Skeletal muscle satellite cell (primary cell): ENCODE measurements around the gene NXT1.

Source experiments
- H3K27me3 ChIP-seq: 2 replicates; pipeline ENCODE4 v1.7.0; 2013; ENCODE audit warnings: low read length; ENCODE audit not compliant: control insufficient read depth, insufficient read depth
- H3K36me3 ChIP-seq: 2 replicates; pipeline ENCODE4 v1.7.0; 2013; ENCODE audit warnings: mild to moderate bottlenecking, control low read depth, low read length; ENCODE audit not compliant: insufficient read depth
- H3K4me1 ChIP-seq: 2 replicates; pipeline ENCODE4 v1.7.0; 2013; ENCODE audit warnings: low read length; ENCODE audit not compliant: control insufficient read depth, insufficient read depth
- H3K4me2 ChIP-seq: 2 replicates; pipeline ENCODE4 v1.7.0; 2013; ENCODE audit warnings: mild to moderate bottlenecking, low read length
- H3K4me3 ChIP-seq: 2 replicates; pipeline ENCODE4 v1.7.0; 2013; ENCODE audit warnings: low read length
- H3K9ac ChIP-seq: 2 replicates; pipeline ENCODE4 v1.7.0; 2013; ENCODE audit warnings: mild to moderate bottlenecking, low read depth, low read length, moderate library complexity
- H3K9me3 ChIP-seq: replicated peaks from 2 replicates; pipeline ENCODE4 v1.7.0; 2013; ENCODE audit warnings: mild to moderate bottlenecking, control low read depth, low read length

The NXT1 gene

DNA sequence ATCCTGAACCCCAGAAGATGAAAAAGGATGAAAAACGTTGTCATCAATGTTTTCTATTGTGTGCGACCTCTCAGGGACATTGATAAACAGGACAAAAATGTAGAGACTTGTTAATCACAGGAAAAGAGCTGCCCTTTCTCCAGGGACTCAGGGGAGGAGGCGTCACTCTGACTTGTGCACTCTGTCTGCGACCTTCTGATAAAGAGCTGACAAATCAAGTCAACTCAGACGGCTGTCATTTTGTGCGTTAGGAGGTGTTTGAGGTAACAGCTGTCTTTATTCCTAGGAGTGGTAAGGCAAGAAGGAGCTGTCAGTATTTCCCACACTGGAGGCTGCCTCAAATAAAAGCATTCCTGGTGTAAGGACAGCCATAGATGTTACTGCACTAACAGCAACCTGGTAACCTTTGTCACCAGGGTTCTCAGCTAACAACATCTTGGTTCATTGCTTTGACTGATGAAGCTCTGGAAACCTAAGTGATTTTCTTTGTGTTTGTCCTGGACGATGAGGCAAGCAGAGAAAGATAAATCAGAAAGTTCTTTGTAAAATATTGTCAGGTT lies 38.6 kb upstream of the NXT1 start:
- H3K36me3 ChIP-seq, result no peaks in the 10 kb centered on the region
- H3K27me3 ChIP-seq, result peaks cover 36% of the 10 kb centered on the region
- H3K9me3 ChIP-seq, result no peaks in the 10 kb centered on the region
- no peak overlapping the region for H3K9ac ChIP-seq
- H3K4me2 ChIP-seq, result no peak overlapping the region
- no peak overlapping the region for H3K4me3 ChIP-seq
- no peaks in the 10 kb centered on the region for H3K4me1 ChIP-seq

DNA sequence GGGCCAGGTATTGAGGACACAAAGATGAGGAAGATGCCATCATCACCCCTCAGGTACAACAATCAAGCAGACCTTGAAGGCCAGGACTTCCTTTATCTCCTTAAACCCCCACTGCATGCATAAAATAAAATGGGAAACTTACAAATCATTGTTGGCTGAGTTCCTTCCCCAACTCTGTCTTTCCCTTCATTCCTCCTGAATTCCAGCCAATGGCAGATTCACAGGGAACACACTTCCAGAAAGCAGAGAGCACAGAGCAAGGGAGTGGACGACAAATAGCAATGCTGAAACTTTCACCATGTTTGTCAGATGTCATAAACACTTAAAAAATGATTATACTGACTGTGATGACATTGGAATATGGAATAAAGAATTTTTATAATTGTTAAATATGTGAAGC lies 37.3 kb upstream of the NXT1 start:
- no peaks in the 10 kb centered on the region for H3K36me3 ChIP-seq
- peaks cover 36% of the 10 kb centered on the region for H3K27me3 ChIP-seq
- H3K4me1 ChIP-seq, result no peaks in the 10 kb centered on the region
- H3K9me3 ChIP-seq, result no peaks in the 10 kb centered on the region
- no peak overlapping the region for H3K4me2 ChIP-seq
- no peak overlapping the region for H3K4me3 ChIP-seq
- no peak overlapping the region for H3K9ac ChIP-seq

DNA sequence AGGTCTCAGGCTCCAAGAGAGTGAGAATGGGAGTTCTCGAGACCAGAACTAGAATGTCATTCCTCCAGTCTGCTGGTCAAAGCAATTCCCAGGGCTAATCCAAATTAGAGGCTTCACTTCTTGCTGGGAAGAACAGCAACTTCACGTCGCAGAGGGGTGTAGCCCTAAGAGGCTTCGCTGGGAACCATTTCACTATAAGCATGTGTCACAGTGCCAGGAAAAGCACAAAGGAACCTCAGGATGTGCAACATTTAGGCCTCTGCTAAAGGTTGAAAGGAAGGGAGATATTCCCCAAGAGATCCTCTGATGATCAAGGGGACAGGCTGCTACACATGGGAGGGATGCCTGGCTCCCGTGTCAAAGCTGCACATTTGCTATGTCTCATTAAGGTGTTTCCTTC lies 35.9 kb upstream of the NXT1 start:
- H3K4me3 ChIP-seq, result no peak overlapping the region
- H3K36me3 ChIP-seq, result no peaks in the 10 kb centered on the region
- no peak overlapping the region for H3K9ac ChIP-seq
- peaks cover 40% of the 10 kb centered on the region for H3K27me3 ChIP-seq
- H3K4me1 ChIP-seq, result no peaks in the 10 kb centered on the region
- H3K9me3 ChIP-seq, result no peaks in the 10 kb centered on the region
- H3K4me2 ChIP-seq, result no peak overlapping the region

DNA sequence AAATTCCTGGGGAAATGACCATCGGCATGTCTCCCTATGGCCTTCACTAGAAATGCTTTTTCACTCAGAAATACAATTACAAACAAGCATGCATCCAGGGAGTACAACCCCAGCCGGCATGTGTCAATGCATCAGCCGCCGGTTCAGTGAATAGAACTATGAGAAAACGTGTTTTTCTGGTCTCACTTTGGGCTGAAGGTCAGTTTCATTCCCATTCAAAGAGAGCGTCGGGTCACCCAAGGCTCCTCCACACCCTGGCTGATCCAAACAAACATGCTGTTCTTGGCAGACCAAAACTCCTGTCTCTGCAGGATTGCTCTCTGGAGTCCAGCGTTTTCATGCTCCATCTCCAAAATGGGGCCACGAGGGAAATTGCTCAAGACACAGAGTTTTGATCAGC lies 35.5 kb upstream of the NXT1 start:
- Histone ChIP-seq H3K4me3 (no peak overlapping the region), H3K4me1 (no peaks in the 10 kb centered on the region), H3K36me3 (no peaks in the 10 kb centered on the region), H3K9ac (no peak overlapping the region), H3K4me2 (no peak overlapping the region), H3K27me3 (peaks cover 39% of the 10 kb centered on the region), H3K9me3 (no peaks in the 10 kb centered on the region)

- Histone ChIP-seq H3K9ac (no peak overlapping the region), H3K27me3 (peaks cover 37% of the 10 kb centered on the region), H3K9me3 (no peaks in the 10 kb centered on the region), H3K4me1 (no peaks in the 10 kb centered on the region), H3K4me3 (no peak overlapping the region), H3K4me2 (no peak overlapping the region), H3K36me3 (no peaks in the 10 kb centered on the region)
Measured at GRCh38 chr20:23316626-23317025, 34.0 kb upstream of the NXT1 start.

DNA sequence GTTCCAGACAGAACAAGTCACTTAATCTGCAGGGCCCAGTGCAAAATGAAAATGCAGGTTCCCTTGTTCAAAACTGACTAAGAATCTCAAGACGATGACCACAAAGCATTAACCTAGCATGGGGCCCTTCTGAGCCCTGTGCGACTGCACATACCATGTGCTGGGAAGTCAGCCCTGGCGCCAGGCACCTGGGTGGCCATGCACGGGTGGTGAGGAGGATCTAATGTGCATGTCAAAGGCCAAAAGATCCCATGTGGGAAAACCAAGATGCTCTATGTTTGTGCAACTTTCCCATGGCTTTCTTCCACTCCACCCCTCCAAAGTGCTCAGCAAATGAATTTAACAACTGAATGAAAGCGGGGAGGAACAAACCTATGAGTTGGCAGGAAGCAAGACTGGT lies 33.5 kb upstream of the NXT1 start:
- H3K4me2 ChIP-seq, result no peak overlapping the region
- no peaks in the 10 kb centered on the region for H3K4me1 ChIP-seq
- no peaks in the 10 kb centered on the region for H3K9me3 ChIP-seq
- H3K36me3 ChIP-seq, result no peaks in the 10 kb centered on the region
- no peak overlapping the region for H3K4me3 ChIP-seq
- peaks cover 35% of the 10 kb centered on the region for H3K27me3 ChIP-seq
- H3K9ac ChIP-seq, result no peak overlapping the region

DNA sequence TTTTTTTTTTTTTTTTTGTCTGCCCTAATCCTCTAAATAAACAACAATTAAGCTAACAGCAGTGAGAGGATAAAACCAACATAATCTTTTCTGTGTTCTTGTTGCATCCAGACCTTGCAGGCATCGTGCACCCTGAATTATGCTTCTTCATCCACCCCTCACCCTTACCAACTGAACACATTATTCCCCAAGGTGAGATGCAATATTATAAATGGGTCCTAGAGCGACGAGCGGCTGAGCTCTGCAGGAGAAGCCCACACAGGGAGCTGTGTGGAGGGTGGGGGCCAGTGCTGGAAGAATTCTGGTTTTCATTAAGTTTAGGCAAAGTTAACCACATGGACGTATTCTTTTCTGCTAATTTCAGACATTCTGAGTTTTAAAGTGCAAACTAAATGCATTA lies 32.2 kb upstream of the NXT1 start:
- H3K9ac ChIP-seq, result no peak overlapping the region
- H3K36me3 ChIP-seq, result no peaks in the 10 kb centered on the region
- no peaks in the 10 kb centered on the region for H3K9me3 ChIP-seq
- H3K4me1 ChIP-seq, result no peaks in the 10 kb centered on the region
- H3K27me3 ChIP-seq, result peaks cover 28% of the 10 kb centered on the region
- H3K4me3 ChIP-seq, result no peak overlapping the region
- H3K4me2 ChIP-seq, result no peak overlapping the region

DNA sequence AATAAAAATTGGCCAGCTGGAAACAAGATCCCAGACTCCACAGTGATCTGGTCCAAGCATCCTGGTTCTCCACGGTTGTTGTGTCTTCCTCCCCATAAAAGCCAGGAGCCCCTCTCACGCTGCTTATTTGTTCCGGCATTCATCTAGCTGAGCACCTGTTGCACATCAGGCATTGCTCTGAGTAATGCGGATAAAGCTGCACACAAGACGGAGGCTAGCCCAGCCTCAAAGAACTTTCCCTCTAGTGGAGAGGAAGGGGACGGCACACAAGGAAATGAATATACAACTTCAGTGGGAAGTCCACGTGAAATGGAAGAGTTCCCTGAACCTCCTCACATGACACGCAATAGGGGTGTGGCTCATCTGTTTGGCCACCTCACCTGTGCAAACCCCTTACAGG lies 30.3 kb upstream of the NXT1 start:
- Histone ChIP-seq H3K9ac (no peak overlapping the region), H3K9me3 (no peaks in the 10 kb centered on the region), H3K4me1 (no peaks in the 10 kb centered on the region), H3K4me3 (no peak overlapping the region), H3K36me3 (no peaks in the 10 kb centered on the region), H3K4me2 (no peak overlapping the region), H3K27me3 (peaks cover 27% of the 10 kb centered on the region)

- Histone ChIP-seq H3K36me3 (no peaks in the 10 kb centered on the region), H3K4me1 (no peaks in the 10 kb centered on the region), H3K4me2 (no peak overlapping the region), H3K9me3 (no peaks in the 10 kb centered on the region), H3K27me3 (peaks cover 6% of the 10 kb centered on the region), H3K4me3 (no peak overlapping the region), H3K9ac (no peak overlapping the region)
Measured at GRCh38 chr20:23325107-23325506, 25.5 kb upstream of the NXT1 start.

- no peaks in the 10 kb centered on the region for H3K36me3 ChIP-seq
- H3K4me3 ChIP-seq, result no peak overlapping the region
- H3K4me2 ChIP-seq, result no peak overlapping the region
- peaks cover 6% of the 10 kb centered on the region for H3K27me3 ChIP-seq
- H3K4me1 ChIP-seq, result no peaks in the 10 kb centered on the region
- H3K9ac ChIP-seq, result no peak overlapping the region
- H3K9me3 ChIP-seq, result no peaks in the 10 kb centered on the region
Measured at GRCh38 chr20:23326774-23327173, 23.8 kb upstream of the NXT1 start.

DNA sequence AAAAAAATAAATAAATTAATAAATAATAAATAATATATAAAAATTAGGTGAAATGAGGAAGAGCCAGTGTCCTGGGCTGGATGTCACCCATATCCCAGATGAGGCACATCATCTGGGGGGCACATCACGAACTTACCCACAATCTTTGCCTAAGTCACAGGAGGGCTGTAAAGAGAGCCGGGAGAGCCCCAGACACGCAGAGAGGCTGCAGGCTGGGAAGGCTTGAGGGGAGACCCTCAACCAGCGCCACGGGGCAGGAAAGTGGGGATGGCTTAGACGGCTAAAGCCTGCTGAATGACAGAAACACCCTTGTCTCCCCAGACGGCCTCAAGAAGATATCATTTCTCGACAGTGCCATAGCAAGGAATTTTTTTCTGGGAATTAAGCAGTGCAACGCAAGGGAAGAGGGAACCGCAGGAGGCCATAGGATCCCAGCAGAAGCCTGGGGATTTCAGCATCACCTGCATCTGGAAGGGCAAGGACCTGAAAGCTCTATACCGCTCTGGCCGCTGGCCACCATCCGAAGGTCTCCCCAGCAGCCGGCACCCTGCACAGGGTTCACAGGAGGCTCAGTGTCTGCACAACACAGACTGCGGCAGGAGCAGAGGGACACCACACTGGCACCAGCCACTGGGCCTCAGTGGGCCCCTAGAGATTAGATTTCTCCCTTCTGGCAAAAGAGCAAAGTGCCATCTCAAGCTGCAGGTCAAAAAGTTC lies 22.8 kb upstream of the NXT1 start:
- H3K4me3 ChIP-seq, result no peak overlapping the region
- no peak overlapping the region for H3K4me2 ChIP-seq
- no peaks in the 10 kb centered on the region for H3K9me3 ChIP-seq
- H3K9ac ChIP-seq, result no peak overlapping the region
- H3K27me3 ChIP-seq, result peaks cover 6% of the 10 kb centered on the region
- H3K36me3 ChIP-seq, result no peaks in the 10 kb centered on the region
- H3K4me1 ChIP-seq, result no peaks in the 10 kb centered on the region
